Tibial artery (tissue), 4 donors: ENCODE measurements around the gene FBXL12.

ENCODE experiments used
- DNase-seq, 2 donors: peaks; one replicate each; pipeline ENCODE4 v3.0.0-alpha.2; 2019
- H3K27ac ChIP-seq, 2 donors: fragments of 200-600 bp; sonication (generic) in 1 of 2; 1 replicate in 1 of 2; 2 replicates in 1 of 2; pipeline ENCODE4 v1.5.1; 2018 to 2019; ENCODE audit warnings: mild to moderate bottlenecking in 1 of 2
- H3K27me3 ChIP-seq, 2 donors: fragments of 200-600 bp; sonication (generic) in 1 of 2; one replicate each; pipeline versions ENCODE4 v1.5.1 to v1.6.0; 2016 to 2019
- H3K36me3 ChIP-seq, 3 donors: fragments of 200-600 bp; sonication (generic) in 2 of 3; one replicate each; pipeline ENCODE4 v1.5.1; 2016 to 2019; ENCODE audit warnings: mild to moderate bottlenecking in 2 of 3
- H3K4me1 ChIP-seq, 4 donors: fragments of 200-600 bp; sonication (generic) in 2 of 4; 1 replicate in 3 of 4; 2 replicates in 1 of 4; pipeline ENCODE4 v1.5.1; 2016 to 2019
- H3K4me3 ChIP-seq, 2 donors: fragments of 200-600 bp; sonication (generic) in 1 of 2; 1 replicate in 1 of 2; 2 replicates in 1 of 2; pipeline ENCODE4 v1.5.1; 2018 to 2019; ENCODE audit warnings: mild to moderate bottlenecking in 2 of 2
- H3K9me3 ChIP-seq, 3 donors: fragments of 200-600 bp; sonication (generic) in 1 of 3; one replicate each; pipeline ENCODE4 v1.5.1; 2016 to 2019
- CTCF ChIP-seq, 2 experiments: fragments of 200-600 bp in 1 of 2; fragments of 450-650 bp in 1 of 2; IDR thresholded peaks; one replicate each; pipeline ENCODE4 v1.5.1; 2017 to 2019; ENCODE audit warnings: antibody characterized with exemption in 2 of 2, mild to moderate bottlenecking in 1 of 2, moderate library complexity in 1 of 2
- intact Hi-C: fragments of 100-400 bp; cut with DNase I; formaldehyde crosslinking; loops from one replicate; pipeline ENCODE4 v1.15.0; 2023; ENCODE audit warnings: low total_unique reads

Gene FBXL12

GRCh38 chr19:9808855-9809824 is 9.7 kb downstream of the FBXL12 start:
- no peak for TF ChIP-seq CTCF (IDR thresholded peaks at IDR 0.05)
- DNase-seq, result no peak
- Histone ChIP-seq H3K9me3 (no peaks in the 10 kb centered on the region), H3K4me3 (no peak overlapping the region), H3K27ac (no peak overlapping the region), H3K4me1 (no peaks in the 10 kb centered on the region), H3K27me3 (no peaks in the 10 kb centered on the region), H3K36me3 (peaks cover 39 to 73% (median 52%) of the 10 kb centered on the region in 3 donors)
- intact Hi-C loops, result loop anchor here (10.0 kb wide), 1 partner anchor 604 kb away; no protein-coding TSS in a partner anchor

GRCh38 chr19:9806803-9807202 is 12.1 kb downstream of the FBXL12 start:
- H3K27ac ChIP-seq, result no peak overlapping the region
- no peak overlapping the region for H3K4me3 ChIP-seq
- H3K36me3 ChIP-seq, result peaks cover 37 to 58% (median 41%) of the 10 kb centered on the region in 3 donors
- no peaks in the 10 kb centered on the region for H3K4me1 ChIP-seq
- DNase-seq, result no peak
- no peak for TF ChIP-seq CTCF (IDR thresholded peaks at IDR 0.05)
- no peaks in the 10 kb centered on the region for H3K27me3 ChIP-seq
- H3K9me3 ChIP-seq, result no peaks in the 10 kb centered on the region
- intact Hi-C loops, result loop anchor here (10.0 kb wide), 1 partner anchor 602 kb away; no protein-coding TSS in a partner anchor

- TF ChIP-seq CTCF (IDR thresholded peaks at IDR 0.05), result no peak
- no peaks in the 10 kb centered on the region for H3K9me3 ChIP-seq
- no peaks in the 10 kb centered on the region for H3K4me1 ChIP-seq
- intact Hi-C loops, result loop anchor here (10.0 kb wide), 1 partner anchor 597 kb away; no protein-coding TSS in a partner anchor
- H3K27me3 ChIP-seq, result no peaks in the 10 kb centered on the region
- DNase-seq, result no peak
- no peak overlapping the region for H3K27ac ChIP-seq
- no peak overlapping the region for H3K4me3 ChIP-seq
- H3K36me3 ChIP-seq, result peaks cover 0 to 12% (median 4%) of the 10 kb centered on the region in 3 donors
Measured at GRCh38 chr19:9801976-9802375, 16.9 kb downstream of the FBXL12 start.

GRCh38 chr19:9799162-9799561 is 19.7 kb downstream of the FBXL12 start:
- Histone ChIP-seq H3K36me3 (no peaks in the 10 kb centered on the region), H3K27ac (no peak overlapping the region), H3K9me3 (no peaks in the 10 kb centered on the region), H3K4me3 (no peak overlapping the region), H3K4me1 (no peaks in the 10 kb centered on the region), H3K27me3 (no peaks in the 10 kb centered on the region)
- intact Hi-C loops, result no loop called here
- DNase-seq, result no peak
- TF ChIP-seq CTCF (IDR thresholded peaks at IDR 0.05), result no peak

- Histone ChIP-seq H3K27ac (no peak overlapping the region), H3K4me1 (peaks cover 0 to 5% (median 0%) of the 10 kb centered on the region in 4 donors), H3K9me3 (no peaks in the 10 kb centered on the region), H3K27me3 (no peaks in the 10 kb centered on the region), H3K36me3 (no peaks in the 10 kb centered on the region), H3K4me3 (no peak overlapping the region)
- intact Hi-C loops, result loop anchor here (2.0 kb wide), 1 partner anchor 173 kb away; no protein-coding TSS in a partner anchor
- no peak for DNase-seq
- no peak for TF ChIP-seq CTCF (IDR thresholded peaks at IDR 0.05)
Measured at GRCh38 chr19:9797871-9798270, 21.0 kb downstream of the FBXL12 start.
